ENCODE results near the gene HS1BP3. TPM values are rescaled to one million over a fixed set of nuclear protein-coding genes. Genes with fewer than 3 reads are reported as not detected.

Gene HS1BP3
- polyA plus RNA-seq, 6 donors from 2014 or later: 10.8 to 23.3 (median 16.0) TPM

- H3K4me3 Mint-ChIP-seq: no peak overlapping the region
Observed at GRCh38 chr2:20682167-20682920, 31.4 kb upstream of the HS1BP3 start.

GRCh38 chr2:20680744-20681375, 30.0 kb upstream of the HS1BP3 start:
- ATAC-seq (ENCODE audit: low read depth in 2 of 2): no peak
- no peaks in the 10 kb centered on the region for H3K27me3 Mint-ChIP-seq
- peaks cover 11 to 15% (median 11%) of the 10 kb centered on the region in 3 donors for H3K4me1 Mint-ChIP-seq
- DNase-seq: no peak
- no peak overlapping the region for H3K4me3 Mint-ChIP-seq
- peaks cover 9 to 15% of the 10 kb centered on the region in 2 donors for H3K36me3 Mint-ChIP-seq
- peak overlapping the region in 1 of 6 donors; percentile 51 for H3K27ac Mint-ChIP-seq
- H3K9me3 Mint-ChIP-seq: no peaks in the 10 kb centered on the region

More at GRCh38 chr2:20682167-20682920, 31.4 kb upstream of the HS1BP3 start:
- DNase-seq (no peak), ATAC-seq (ENCODE audit: low read depth in 2 of 2) (no peak)
- peaks cover 20 to 29% of the 10 kb centered on the region in 2 donors for H3K36me3 Mint-ChIP-seq
- H3K27me3 Mint-ChIP-seq: no peaks in the 10 kb centered on the region
- no peaks in the 10 kb centered on the region for H3K9me3 Mint-ChIP-seq
- H3K27ac Mint-ChIP-seq: peak overlapping the region in 2 of 6 donors; percentile 15 to 41
- H3K4me1 Mint-ChIP-seq: peaks cover 0 to under 1% (median 0%) of the 10 kb centered on the region in 3 donors

- Mint-ChIP-seq H3K4me3 (no peak overlapping the region), H3K9me3 (no peaks in the 10 kb centered on the region), H3K27ac (no peak overlapping the region), H3K4me1 (peaks cover 22 to 33% (median 24%) of the 10 kb centered on the region in 3 donors), H3K27me3 (peaks cover 0 to 6% (median 3%) of the 10 kb centered on the region in 3 donors), H3K36me3 (peaks cover 9% of the 10 kb centered on the region in 2 donors)
- DNase-seq (no peak), ATAC-seq (ENCODE audit: low read depth in 2 of 2) (no peak)
Observed at GRCh38 chr2:20678780-20679179, 27.9 kb upstream of the HS1BP3 start.

GRCh38 chr2:20678086-20678395, 27.1 kb upstream of the HS1BP3 start:
- peak overlapping the region in 1 of 8 donors; percentile 33 for H3K4me3 Mint-ChIP-seq
- DNase-seq: no peak
- peak overlapping the region in 3 of 6 donors; percentile 66 to 88 (median 74) for H3K27ac Mint-ChIP-seq
- H3K9me3 Mint-ChIP-seq: no peaks in the 10 kb centered on the region
- peaks cover 22 to 33% (median 25%) of the 10 kb centered on the region in 3 donors for H3K4me1 Mint-ChIP-seq
- H3K27me3 Mint-ChIP-seq: peaks cover 0 to 10% (median 7%) of the 10 kb centered on the region in 3 donors
- ATAC-seq (ENCODE audit: low read depth in 2 of 2): no peak
- peaks cover 8 to 9% of the 10 kb centered on the region in 2 donors for H3K36me3 Mint-ChIP-seq

- peaks cover 0 to 15% (median 7%) of the 10 kb centered on the region in 3 donors for H3K27me3 Mint-ChIP-seq
- H3K4me3 Mint-ChIP-seq: peak overlapping the region in 5 of 8 donors; percentile 12 to 79 (median 50)
- no peak for ATAC-seq (ENCODE audit: low read depth in 2 of 2)
- no peak for DNase-seq
- peaks cover 3 to 9% of the 10 kb centered on the region in 2 donors for H3K36me3 Mint-ChIP-seq
- peaks cover 22 to 33% (median 29%) of the 10 kb centered on the region in 3 donors for H3K4me1 Mint-ChIP-seq
- peak overlapping the region in 5 of 6 donors; percentile 42 to 88 (median 72) for H3K27ac Mint-ChIP-seq
- no peaks in the 10 kb centered on the region for H3K9me3 Mint-ChIP-seq
Observed at GRCh38 chr2:20677301-20678085, 26.6 kb upstream of the HS1BP3 start.

GRCh38 chr2:20676353-20677215, 25.7 kb upstream of the HS1BP3 start:
- ATAC-seq (ENCODE audit: low read depth in 2 of 2): peak; percentile 72 to 80
- H3K9me3 Mint-ChIP-seq: no peaks in the 10 kb centered on the region
- peaks cover 2 to 24% (median 13%) of the 10 kb centered on the region in 3 donors for H3K27me3 Mint-ChIP-seq
- no peak for DNase-seq
- H3K27ac Mint-ChIP-seq: peak overlapping the region; percentile 47 to 92 (median 73)
- H3K4me1 Mint-ChIP-seq: peaks cover 26 to 41% (median 38%) of the 10 kb centered on the region in 3 donors
- peaks cover 0 to 4% of the 10 kb centered on the region in 2 donors for H3K36me3 Mint-ChIP-seq
- peak overlapping the region in 5 of 8 donors; percentile 50 to 79 (median 57) for H3K4me3 Mint-ChIP-seq

GRCh38 chr2:20675701-20676352, 24.9 kb upstream of the HS1BP3 start:
- Mint-ChIP-seq H3K27ac (peak overlapping the region; percentile 57 to 92 (median 70)), H3K4me3 (peak overlapping the region in 5 of 8 donors; percentile 1 to 76 (median 50)), H3K4me1 (peaks cover 32 to 47% (median 42%) of the 10 kb centered on the region in 3 donors)

GRCh38 chr2:20674974-20675679, 24.2 kb upstream of the HS1BP3 start:
- H3K4me1 Mint-ChIP-seq: peaks cover 32 to 53% (median 42%) of the 10 kb centered on the region in 3 donors
- H3K27ac Mint-ChIP-seq: peak overlapping the region in 4 of 6 donors; percentile 50 to 86 (median 68)
- H3K4me3 Mint-ChIP-seq: peak overlapping the region in 3 of 8 donors; percentile 50 to 76 (median 57)
- H3K36me3 Mint-ChIP-seq: no peaks in the 10 kb centered on the region
- DNase-seq (no peak), ATAC-seq (ENCODE audit: low read depth in 2 of 2) (no peak)
- H3K27me3 Mint-ChIP-seq: peaks cover 8 to 36% (median 18%) of the 10 kb centered on the region in 3 donors
- no peaks in the 10 kb centered on the region for H3K9me3 Mint-ChIP-seq

More at GRCh38 chr2:20675701-20676352, 24.9 kb upstream of the HS1BP3 start:
- ATAC-seq (ENCODE audit: low read depth in 2 of 2): peak; percentile 70 to 81
- Mint-ChIP-seq H3K27me3 (peaks cover 8 to 30% (median 18%) of the 10 kb centered on the region in 3 donors), H3K9me3 (no peaks in the 10 kb centered on the region), H3K36me3 (no peaks in the 10 kb centered on the region)
- DNase-seq: no peak

GRCh38 chr2:20674309-20674965, 23.5 kb upstream of the HS1BP3 start:
- Mint-ChIP-seq H3K36me3 (no peaks in the 10 kb centered on the region), H3K27me3 (peaks cover 13 to 43% (median 23%) of the 10 kb centered on the region in 3 donors), H3K27ac (peak overlapping the region in 2 of 6 donors; percentile 63 to 74), H3K9me3 (no peaks in the 10 kb centered on the region), H3K4me1 (peaks cover 36 to 60% (median 48%) of the 10 kb centered on the region in 3 donors), H3K4me3 (no peak overlapping the region)
- ATAC-seq (ENCODE audit: low read depth in 2 of 2) (no peak), DNase-seq (no peak)

GRCh38 chr2:20673686-20674308, 22.9 kb upstream of the HS1BP3 start:
- H3K27me3 Mint-ChIP-seq: peaks cover 14 to 49% (median 29%) of the 10 kb centered on the region in 3 donors
- ATAC-seq (ENCODE audit: low read depth in 2 of 2) (no peak), DNase-seq (no peak)
- H3K27ac Mint-ChIP-seq: peak overlapping the region in 1 of 6 donors; percentile 74
- H3K4me3 Mint-ChIP-seq: no peak overlapping the region
- H3K9me3 Mint-ChIP-seq: no peaks in the 10 kb centered on the region
- H3K4me1 Mint-ChIP-seq: peaks cover 37 to 66% (median 52%) of the 10 kb centered on the region in 3 donors
- no peaks in the 10 kb centered on the region for H3K36me3 Mint-ChIP-seq

Data from naive B cell (primary cell).